Lung (tissue), 12 donors: ENCODE data around the gene MCTP1. TPM values are rescaled to one million over a fixed set of nuclear protein-coding genes. Genes with fewer than 3 reads are reported as not detected.

ENCODE experiments used
- ATAC-seq: fragments of 200-7000 bp; cut with Tn5 transposase; one replicate; pipeline ENCODE4 v1.9.1; 2020; ENCODE audit warnings: moderate number of reproducible peaks; ENCODE audit not compliant: insufficient read depth, low FRiP score
- DNase-seq, 3 donors: peaks; one replicate each; pipeline ENCODE4 v3.0.0-alpha.2; 2013 to 2017
- H3K27ac ChIP-seq, 2 donors: one replicate each; pipeline ENCODE4 v1.5.1; 2013; ENCODE audit warnings: mild to moderate bottlenecking in 2 of 2, moderate library complexity in 2 of 2, control low read depth in 1 of 2, inconsistent platforms in 1 of 2, low read depth in 1 of 2, low read length in 1 of 2
- H3K27me3 ChIP-seq, 3 donors: one replicate each; pipeline ENCODE4 v1.5.1; 2013; ENCODE audit warnings: low read length in 2 of 3; ENCODE audit not compliant: control insufficient read depth in 3 of 3, insufficient read depth in 3 of 3
- H3K36me3 ChIP-seq, 4 donors: one replicate each; pipeline ENCODE4 v1.5.1; 2013; ENCODE audit warnings: low read length in 4 of 4, mild to moderate bottlenecking in 1 of 4, moderate library complexity in 1 of 4; ENCODE audit not compliant: control insufficient read depth in 4 of 4, insufficient read depth in 4 of 4
- H3K4me1 ChIP-seq, 5 donors: one replicate each; pipeline ENCODE4 v1.5.1; 2013; ENCODE audit warnings: low read length in 5 of 5, mild to moderate bottlenecking in 2 of 5, moderate library complexity in 1 of 5; ENCODE audit not compliant: control insufficient read depth in 5 of 5, insufficient read depth in 5 of 5
- H3K4me3 ChIP-seq: one replicate; pipeline ENCODE4 v1.5.1; 2013; ENCODE audit warnings: mild to moderate bottlenecking, control low read depth, moderate library complexity
- H3K9ac ChIP-seq, 2 donors: one replicate each; pipeline ENCODE4 v1.5.1; 2013; ENCODE audit warnings: low read length in 2 of 2, control low read depth in 1 of 2; ENCODE audit not compliant: insufficient read depth in 1 of 2
- H3K9me3 ChIP-seq, 4 donors: one replicate each; pipeline ENCODE4 v1.5.1; 2013; ENCODE audit warnings: low read length in 3 of 4, mild to moderate bottlenecking in 1 of 4, moderate library complexity in 1 of 4; ENCODE audit not compliant: control insufficient read depth in 4 of 4, insufficient read depth in 3 of 4
- WGBS, 2 donors: extraction: QIAGEN DNeasy Blood & Tissue Kit; methylation state at CpG; one replicate each; pipeline ENCODE4 v1.1.7; 2013; 5-methylcytosine and 5-hydroxymethylcytosine counted together
- polyA plus RNA-seq, 2 donors: library from polyadenylated mRNA; stranded (reverse); fragments of 200-250 nt; gene quantifications; one replicate each; pipeline ENCODE4 v1.2.1, GENCODE V29; 2013
- total RNA-seq, 2 donors: library from RNA; depleted of rRNA in 1 of 2; stranded (reverse); fragments of >200 nt in 1 of 2; gene quantifications; one replicate each; pipeline ENCODE4 v1.2.1, GENCODE V29; 2014 to 2021
- TF ChIP-seq, protein P1 (sequence below): IDR thresholded peaks from 2 replicates; pipeline ENCODE4 v1.5.1; 2012; ENCODE audit warnings: mild to moderate bottlenecking; ENCODE audit errors: control extremely low read depth, extremely low read depth
- donor health status: control.
- donor health status: control.
- donor health status: Bipolar disorder and iron deficiency.
- donor health status: healthy.
- donor health status: DM: yes; HTN: yes; CAD: no.

Gene MCTP1
- total and polyA plus RNA-seq, 4 donors: 5.8 to 34.8 (median 27.4) TPM

DNA sequence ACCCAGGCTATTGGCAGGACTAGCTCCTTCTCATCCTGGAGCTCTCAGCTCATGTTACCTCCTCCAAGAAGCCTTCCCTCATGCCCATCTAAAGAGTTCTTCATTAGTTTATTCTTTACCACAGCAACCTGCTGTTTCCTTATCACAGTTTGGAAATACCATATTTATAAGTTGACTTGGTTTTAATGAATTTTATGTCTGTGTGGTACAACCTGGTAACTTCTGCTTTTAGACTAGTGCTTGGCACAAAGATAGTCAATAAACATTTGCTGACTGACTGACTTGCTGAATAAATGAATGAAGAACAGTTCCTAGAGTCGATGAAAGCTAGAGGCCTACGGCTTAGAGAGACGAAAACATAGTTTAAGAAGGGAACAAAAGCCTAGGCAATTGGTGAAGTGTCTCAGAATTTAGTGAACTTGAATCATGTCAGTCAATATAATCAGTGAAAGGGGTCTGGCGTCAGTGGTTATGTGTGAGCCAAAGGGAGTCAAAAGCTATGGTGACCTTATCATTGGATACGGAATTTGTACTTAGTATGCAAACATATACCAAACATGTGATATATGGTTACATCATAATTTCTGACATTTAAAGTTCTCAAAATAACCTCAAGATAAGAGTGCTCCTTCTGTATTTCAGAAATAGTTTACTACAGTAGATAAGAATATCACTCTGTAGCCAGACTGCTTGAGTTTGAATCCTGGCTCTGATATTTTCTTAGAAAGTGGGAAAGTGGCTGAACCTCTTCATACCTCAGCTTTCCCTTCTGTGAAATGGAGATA is 239.5 kb downstream of the MCTP1 start:
- Histone ChIP-seq H3K27ac (no peak overlapping the region), H3K27me3 (no peaks in the 10 kb centered on the region), H3K9me3 (no peaks in the 10 kb centered on the region), H3K9ac (no peak overlapping the region), H3K4me3 (no peak overlapping the region), H3K36me3 (no peaks in the 10 kb centered on the region), H3K4me1 (peaks cover 0 to 5% (median 0%) of the 10 kb centered on the region in 5 donors)
- DNase-seq: no peak
- 69 to 73% methylated on average over 5 of the region's 5 CpGs for WGBS, 2 donors
- TF ChIP-seq, protein P1, sequence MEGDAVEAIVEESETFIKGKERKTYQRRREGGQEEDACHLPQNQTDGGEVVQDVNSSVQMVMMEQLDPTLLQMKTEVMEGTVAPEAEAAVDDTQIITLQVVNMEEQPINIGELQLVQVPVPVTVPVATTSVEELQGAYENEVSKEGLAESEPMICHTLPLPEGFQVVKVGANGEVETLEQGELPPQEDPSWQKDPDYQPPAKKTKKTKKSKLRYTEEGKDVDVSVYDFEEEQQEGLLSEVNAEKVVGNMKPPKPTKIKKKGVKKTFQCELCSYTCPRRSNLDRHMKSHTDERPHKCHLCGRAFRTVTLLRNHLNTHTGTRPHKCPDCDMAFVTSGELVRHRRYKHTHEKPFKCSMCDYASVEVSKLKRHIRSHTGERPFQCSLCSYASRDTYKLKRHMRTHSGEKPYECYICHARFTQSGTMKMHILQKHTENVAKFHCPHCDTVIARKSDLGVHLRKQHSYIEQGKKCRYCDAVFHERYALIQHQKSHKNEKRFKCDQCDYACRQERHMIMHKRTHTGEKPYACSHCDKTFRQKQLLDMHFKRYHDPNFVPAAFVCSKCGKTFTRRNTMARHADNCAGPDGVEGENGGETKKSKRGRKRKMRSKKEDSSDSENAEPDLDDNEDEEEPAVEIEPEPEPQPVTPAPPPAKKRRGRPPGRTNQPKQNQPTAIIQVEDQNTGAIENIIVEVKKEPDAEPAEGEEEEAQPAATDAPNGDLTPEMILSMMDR: no peak
- ATAC-seq: no peak

DNA sequence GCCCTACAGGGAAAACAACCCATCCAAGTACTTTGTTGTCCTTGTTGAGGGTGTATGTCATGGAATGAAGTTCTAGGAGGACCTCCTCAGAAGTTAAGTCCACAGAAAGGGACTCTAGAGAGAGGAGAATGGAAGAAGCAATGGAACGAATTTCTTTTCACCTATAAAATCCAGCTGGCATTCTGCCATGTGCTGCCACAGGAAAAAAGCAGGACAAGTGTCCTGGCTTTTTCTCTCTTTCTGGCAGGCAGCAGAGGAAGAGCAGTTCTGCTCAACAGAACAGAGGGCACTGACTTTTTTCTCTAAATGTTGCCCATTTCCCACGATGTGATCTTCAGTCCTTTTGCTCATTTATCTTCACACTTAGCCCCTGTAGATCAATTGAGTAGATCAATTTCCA is 240.8 kb downstream of the MCTP1 start:
- ATAC-seq (no peak), DNase-seq (no peak)
- H3K9ac ChIP-seq: no peak overlapping the region
- H3K4me1 ChIP-seq: peaks cover 0 to 5% (median 0%) of the 10 kb centered on the region in 5 donors
- no peaks in the 10 kb centered on the region for H3K9me3 ChIP-seq
- no peaks in the 10 kb centered on the region for H3K27me3 ChIP-seq
- H3K36me3 ChIP-seq: no peaks in the 10 kb centered on the region
- WGBS, 2 donors: 46 to 79% methylated on average over 2 of the region's 2 CpGs
- TF ChIP-seq, protein P1: no peak
- no peak overlapping the region for H3K4me3 ChIP-seq
- H3K27ac ChIP-seq: no peak overlapping the region

DNA sequence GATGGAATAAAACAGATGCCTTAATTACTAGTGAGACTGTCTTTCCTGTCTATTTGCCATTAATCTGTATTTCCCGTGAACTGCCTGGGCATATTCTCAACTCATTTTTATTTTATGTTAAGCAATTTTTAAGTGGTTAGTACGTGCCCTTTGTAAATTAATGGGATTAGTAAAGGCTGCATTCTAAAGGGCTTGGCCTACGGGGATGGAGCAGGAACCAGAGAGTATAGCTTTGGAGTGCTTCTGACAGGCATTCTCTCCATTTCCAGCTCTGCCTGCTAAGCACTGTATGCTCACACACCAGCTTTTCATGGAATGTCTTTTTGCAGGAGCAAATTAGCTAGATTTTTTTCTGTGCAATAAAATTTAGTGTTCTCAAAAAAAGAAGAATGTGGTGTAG is 241.2 kb downstream of the MCTP1 start:
- TF ChIP-seq, protein P1: no peak
- Histone ChIP-seq H3K9ac (no peak overlapping the region), H3K27me3 (no peaks in the 10 kb centered on the region), H3K9me3 (no peaks in the 10 kb centered on the region), H3K4me3 (no peak overlapping the region), H3K36me3 (no peaks in the 10 kb centered on the region), H3K4me1 (peaks cover 0 to 5% (median 0%) of the 10 kb centered on the region in 5 donors), H3K27ac (no peak overlapping the region)
- 44 to 62% methylated on average over 3 of the region's 3 CpGs for WGBS, 2 donors
- ATAC-seq: no peak
- DNase-seq: no peak
